ENCODE data around the gene C11orf52.

DNA sequence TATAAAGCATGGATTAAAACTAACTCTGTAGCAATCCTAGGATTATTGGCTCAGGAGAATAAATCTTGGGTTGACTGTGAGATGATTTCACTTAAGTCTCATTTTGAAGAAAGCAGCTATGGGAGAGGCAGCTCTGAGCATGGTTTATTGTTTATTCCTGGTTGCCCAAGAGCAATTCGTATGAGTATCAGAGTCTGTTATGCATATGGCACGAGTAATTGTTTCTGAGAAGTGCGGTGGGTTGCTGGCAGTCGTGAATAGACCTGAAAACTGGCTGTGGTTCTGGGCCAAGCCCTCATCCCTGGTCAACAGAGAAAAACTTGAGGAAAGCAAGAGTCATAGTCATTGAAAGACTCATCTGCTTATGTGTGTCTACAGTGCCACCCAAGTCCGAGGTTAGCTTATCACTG, 45.2 kb downstream of the C11orf52 start:
- TF ChIP-seq ZNF329 (CRISPR knock-in tag; IDR thresholded peaks at IDR 0.05; ENCODE audit: low read depth) = no peak
- TF ChIP-seq SIN3A (IDR thresholded peaks at IDR 0.05; ENCODE audit: borderline replicate concordance, low read depth, low read length) = no peak
- TF ChIP-seq ZNF274 (CRISPR knock-in tag; IDR thresholded peaks at IDR 0.05) = no peak
- TF ChIP-seq TAF1 (CRISPR knock-in tag; IDR thresholded peaks at IDR 0.05) = no peak
- TF ChIP-seq TBX2 (CRISPR knock-in tag; IDR thresholded peaks at IDR 0.05; ENCODE audit: borderline replicate concordance) = no peak
- TF ChIP-seq, protein P1, sequence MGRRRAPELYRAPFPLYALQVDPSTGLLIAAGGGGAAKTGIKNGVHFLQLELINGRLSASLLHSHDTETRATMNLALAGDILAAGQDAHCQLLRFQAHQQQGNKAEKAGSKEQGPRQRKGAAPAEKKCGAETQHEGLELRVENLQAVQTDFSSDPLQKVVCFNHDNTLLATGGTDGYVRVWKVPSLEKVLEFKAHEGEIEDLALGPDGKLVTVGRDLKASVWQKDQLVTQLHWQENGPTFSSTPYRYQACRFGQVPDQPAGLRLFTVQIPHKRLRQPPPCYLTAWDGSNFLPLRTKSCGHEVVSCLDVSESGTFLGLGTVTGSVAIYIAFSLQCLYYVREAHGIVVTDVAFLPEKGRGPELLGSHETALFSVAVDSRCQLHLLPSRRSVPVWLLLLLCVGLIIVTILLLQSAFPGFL (CRISPR knock-in tag; IDR thresholded peaks at IDR 0.05) = no peak
